Measurements from ENCODE around the gene SULT2B1. TPM values are rescaled to one million over a fixed set of nuclear protein-coding genes. Genes with fewer than 3 reads are reported as not detected.

Gene SULT2B1
- total RNA-seq, 1 donor from 2014 or later: not detected

DNA sequence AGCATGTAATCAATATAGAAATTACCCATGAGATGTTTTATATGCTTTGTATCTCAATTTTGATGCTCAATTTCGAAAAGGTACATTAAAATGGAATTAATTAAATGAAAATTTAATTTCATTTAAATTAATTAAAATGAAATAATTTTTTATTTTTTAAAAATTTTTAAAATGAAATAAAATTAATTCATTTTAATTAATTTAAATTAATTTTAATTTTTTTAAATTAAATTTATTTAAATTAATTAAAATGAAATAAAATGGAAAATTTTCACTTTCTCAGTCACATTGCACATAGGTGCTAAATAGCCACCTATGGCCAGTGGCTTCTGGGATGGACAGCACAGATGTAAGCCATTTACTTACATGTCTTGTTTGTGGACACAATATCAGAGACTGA is 4.2 kb upstream of the SULT2B1 start:
- Mint-ChIP-seq H3K4me1 (no peaks in the 10 kb centered on the region), H3K9me3 (no peaks in the 10 kb centered on the region), H3K27me3 (peaks cover 7% of the 10 kb centered on the region), H3K4me3 (no peak overlapping the region), H3K27ac (no peak overlapping the region), H3K36me3 (ENCODE audit: low read depth) (no peaks in the 10 kb centered on the region)
- ChIA-PET POLR2A (interaction anchor here (0.6 kb wide), 1 partner anchor 186 kb away, joined by 4 read pairs; no protein-coding TSS in a partner anchor), CTCF (no interaction called here)
- ATAC-seq (ENCODE audit: low read depth): no peak
- TF ChIP-seq, protein P1, sequence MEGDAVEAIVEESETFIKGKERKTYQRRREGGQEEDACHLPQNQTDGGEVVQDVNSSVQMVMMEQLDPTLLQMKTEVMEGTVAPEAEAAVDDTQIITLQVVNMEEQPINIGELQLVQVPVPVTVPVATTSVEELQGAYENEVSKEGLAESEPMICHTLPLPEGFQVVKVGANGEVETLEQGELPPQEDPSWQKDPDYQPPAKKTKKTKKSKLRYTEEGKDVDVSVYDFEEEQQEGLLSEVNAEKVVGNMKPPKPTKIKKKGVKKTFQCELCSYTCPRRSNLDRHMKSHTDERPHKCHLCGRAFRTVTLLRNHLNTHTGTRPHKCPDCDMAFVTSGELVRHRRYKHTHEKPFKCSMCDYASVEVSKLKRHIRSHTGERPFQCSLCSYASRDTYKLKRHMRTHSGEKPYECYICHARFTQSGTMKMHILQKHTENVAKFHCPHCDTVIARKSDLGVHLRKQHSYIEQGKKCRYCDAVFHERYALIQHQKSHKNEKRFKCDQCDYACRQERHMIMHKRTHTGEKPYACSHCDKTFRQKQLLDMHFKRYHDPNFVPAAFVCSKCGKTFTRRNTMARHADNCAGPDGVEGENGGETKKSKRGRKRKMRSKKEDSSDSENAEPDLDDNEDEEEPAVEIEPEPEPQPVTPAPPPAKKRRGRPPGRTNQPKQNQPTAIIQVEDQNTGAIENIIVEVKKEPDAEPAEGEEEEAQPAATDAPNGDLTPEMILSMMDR (IDR thresholded peaks at IDR 0.05): no peak
- intact Hi-C loops (cut with micrococcal nuclease): no loop called here
- DNase-seq: no peak

DNA sequence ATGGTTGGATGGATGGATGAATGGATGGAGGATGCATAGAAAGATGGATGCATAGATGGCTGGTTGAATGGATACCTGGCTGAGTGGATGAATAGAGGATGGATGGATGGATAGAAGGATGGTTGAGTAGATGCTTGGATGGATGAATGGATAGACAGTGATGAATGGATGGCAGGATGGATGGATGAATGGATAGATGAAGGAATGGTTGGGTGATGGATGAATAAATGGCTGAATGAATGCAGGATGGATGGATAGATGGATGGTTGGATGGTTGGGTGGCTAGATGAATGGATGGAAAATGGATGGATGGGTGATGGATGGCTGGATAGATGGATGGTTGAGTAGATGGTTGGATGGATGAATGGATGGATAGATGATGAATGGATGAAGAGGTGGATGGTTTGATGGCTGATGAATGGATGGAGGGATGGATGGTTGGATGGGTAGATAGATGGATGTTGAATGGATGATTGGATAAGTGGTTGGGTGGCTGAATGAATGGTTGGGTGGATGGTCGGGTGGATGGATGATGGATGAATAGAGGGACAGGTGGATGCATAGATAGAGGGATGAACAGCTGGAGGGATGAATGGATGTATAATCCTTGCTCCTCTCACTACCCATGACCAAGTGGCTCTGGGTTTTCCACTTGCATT is 3.6 kb upstream of the SULT2B1 start:
- Mint-ChIP-seq H3K36me3 (ENCODE audit: low read depth) (no peaks in the 10 kb centered on the region), H3K4me1 (no peaks in the 10 kb centered on the region), H3K27ac (no peak overlapping the region), H3K4me3 (no peak overlapping the region), H3K9me3 (no peaks in the 10 kb centered on the region), H3K27me3 (peaks cover 7% of the 10 kb centered on the region)
- no peak for ATAC-seq (ENCODE audit: low read depth)
- intact Hi-C loops (cut with micrococcal nuclease): no loop called here
- ChIA-PET CTCF (no interaction called here), POLR2A (no interaction called here)
- DNase-seq: no peak
- TF ChIP-seq, protein P1 (IDR thresholded peaks at IDR 0.05): no peak

DNA sequence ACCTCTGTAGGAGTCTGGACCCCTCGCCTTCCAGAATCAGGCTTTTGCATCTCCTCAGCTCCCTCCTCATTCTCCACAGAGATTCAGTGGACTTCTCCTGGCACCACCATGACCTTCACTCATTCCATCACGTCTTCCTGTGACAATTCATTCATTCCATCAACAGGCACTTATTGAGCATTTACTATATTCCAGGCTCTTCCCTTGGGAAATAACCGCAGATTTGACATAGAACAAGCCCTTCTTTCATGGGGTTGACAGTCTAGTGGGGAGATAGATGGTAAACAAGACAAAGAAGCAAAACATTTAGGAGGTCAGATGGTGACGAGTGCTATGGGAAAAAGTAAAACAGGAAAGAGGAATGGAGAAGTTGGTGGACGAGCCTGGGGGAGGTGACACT is 2.6 kb upstream of the SULT2B1 start:
- no peak for ATAC-seq (ENCODE audit: low read depth)
- DNase-seq: no peak
- TF ChIP-seq, protein P1 (IDR thresholded peaks at IDR 0.05): no peak
- peaks cover 7% of the 10 kb centered on the region for H3K27me3 Mint-ChIP-seq
- intact Hi-C loops (cut with micrococcal nuclease): no loop called here
- no peak overlapping the region for H3K4me3 Mint-ChIP-seq
- ChIA-PET CTCF (no interaction called here), POLR2A (no interaction called here)
- H3K9me3 Mint-ChIP-seq: no peaks in the 10 kb centered on the region
- no peak overlapping the region for H3K27ac Mint-ChIP-seq
- no peaks in the 10 kb centered on the region for H3K36me3 Mint-ChIP-seq (ENCODE audit: low read depth)
- no peaks in the 10 kb centered on the region for H3K4me1 Mint-ChIP-seq

DNA sequence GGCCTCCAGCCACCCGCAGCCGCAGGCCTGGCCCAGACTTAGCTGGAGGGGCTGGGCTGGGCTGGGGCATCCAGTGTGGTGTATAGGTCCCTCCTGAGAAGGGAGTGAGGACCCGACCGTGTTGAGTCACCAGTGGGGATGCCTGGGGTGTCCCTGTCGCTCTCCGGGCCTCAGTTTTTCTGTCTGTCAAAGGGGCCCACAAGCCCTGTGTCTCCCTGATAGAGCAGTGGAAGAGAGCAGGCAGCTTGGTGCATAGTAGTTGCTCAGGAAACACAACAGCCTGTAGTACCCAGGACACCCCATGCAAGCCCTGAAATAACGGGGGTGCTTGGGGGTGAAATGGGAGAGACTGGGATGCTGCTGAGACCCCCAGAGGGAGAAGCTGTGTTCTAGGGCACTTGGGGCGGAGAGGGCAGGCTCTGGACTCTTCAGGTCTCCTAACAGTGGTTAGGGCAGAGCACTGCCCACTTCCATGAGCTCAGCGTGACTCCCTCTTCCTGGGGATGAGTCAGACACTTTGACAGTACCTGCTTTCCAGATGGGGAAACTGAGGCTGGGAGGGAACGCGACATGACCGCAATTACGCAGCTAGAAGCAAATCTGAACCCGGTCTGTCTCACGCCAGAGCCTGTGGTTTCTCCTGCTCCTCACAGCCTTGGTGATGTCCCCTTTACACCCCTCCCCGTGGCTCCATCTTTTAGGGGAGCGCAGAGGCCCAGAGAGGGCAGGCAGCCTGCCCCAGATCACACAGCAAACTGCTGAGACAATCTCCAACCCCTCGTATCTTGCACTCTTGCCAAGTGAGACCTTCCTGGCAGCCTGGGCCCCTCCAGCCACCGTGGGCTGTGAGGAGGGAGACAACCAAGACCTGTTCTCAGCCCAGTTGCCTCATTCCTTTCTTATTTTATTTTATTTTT is 692 bp downstream of the SULT2B1 start:
- Mint-ChIP-seq H3K4me3 (no peak overlapping the region), H3K9me3 (no peaks in the 10 kb centered on the region), H3K36me3 (ENCODE audit: low read depth) (no peaks in the 10 kb centered on the region), H3K27me3 (peaks cover 20% of the 10 kb centered on the region), H3K27ac (no peak overlapping the region), H3K4me1 (no peaks in the 10 kb centered on the region)
- CTCF ChIA-PET: no interaction called here
- no peak for ATAC-seq (ENCODE audit: low read depth)
- intact Hi-C loops (cut with micrococcal nuclease): no loop called here
- TF ChIP-seq, protein P1 (IDR thresholded peaks at IDR 0.05): no peak
- DNase-seq: no peak
- POLR2A ChIA-PET: no interaction called here

DNA sequence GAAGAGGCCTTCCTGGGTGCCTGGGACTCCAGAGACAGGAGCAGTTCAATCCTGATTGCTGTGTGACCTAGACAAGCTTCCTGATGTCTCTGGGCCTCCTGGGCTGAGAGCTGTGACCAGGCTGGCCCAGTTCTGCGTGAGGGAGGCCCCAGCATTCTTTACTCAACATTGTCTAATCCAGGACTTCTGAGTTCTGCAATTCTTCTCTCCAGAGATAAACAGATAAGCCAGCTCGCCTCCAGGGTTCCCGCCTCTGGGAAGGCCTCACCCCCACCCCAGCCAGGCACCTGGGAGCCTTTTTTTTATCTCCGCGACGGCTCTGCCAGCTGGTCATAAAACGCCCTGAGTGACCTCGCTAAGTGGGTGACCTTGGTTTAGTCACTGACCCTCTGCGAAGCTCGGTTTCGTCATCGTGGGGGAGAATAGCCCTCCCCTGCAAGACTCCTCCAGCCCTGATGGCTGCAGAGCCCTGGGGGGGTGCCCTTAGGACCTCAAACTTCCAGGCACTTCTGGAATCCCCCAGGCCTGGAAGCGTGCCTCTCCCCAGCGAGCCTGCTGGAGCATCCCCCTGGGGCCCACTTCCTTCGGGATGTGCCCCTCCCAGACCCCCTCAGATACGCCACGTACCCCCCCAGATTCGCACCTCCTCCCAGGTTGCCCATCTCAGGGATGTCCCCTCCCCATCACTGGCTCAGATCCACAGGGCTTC is 1.9 kb downstream of the SULT2B1 start:
- H3K36me3 Mint-ChIP-seq (ENCODE audit: low read depth): no peaks in the 10 kb centered on the region

More for the DNA sequence above, 1.9 kb downstream of the SULT2B1 start:
- Mint-ChIP-seq H3K27ac (no peak overlapping the region), H3K9me3 (no peaks in the 10 kb centered on the region), H3K4me3 (no peak overlapping the region), H3K4me1 (no peaks in the 10 kb centered on the region), H3K27me3 (peaks cover 24% of the 10 kb centered on the region)
- TF ChIP-seq, protein P1 (IDR thresholded peaks at IDR 0.05): no peak
- ChIA-PET CTCF (no interaction called here), POLR2A (interaction anchor here (0.6 kb wide), 1 partner anchor 142 kb away, joined by 4 read pairs; no protein-coding TSS in a partner anchor)
- intact Hi-C loops (cut with micrococcal nuclease): no loop called here
- ATAC-seq (ENCODE audit: low read depth) (no peak), DNase-seq (no peak)
